ENCODE results near the gene TIMM10.

GRCh38 chr11:57481315-57481714 lies 49.2 kb downstream of the TIMM10 start:
- TF ChIP-seq POLR2A (IDR thresholded peaks at IDR 0.05) (no peak), CTCF (IDR thresholded peaks at IDR 0.05) (no peak), EP300 (IDR thresholded peaks at IDR 0.05) (no peak)

Data from tibial nerve (tissue), 4 donors.